Hepatic stellate cell (primary cell): ENCODE measurements around the gene TRAF3.
"Not testable (repeated sequence)": the region's sequence is repeated elsewhere in the genome, so short reads cannot be mapped to it uniquely, and the experiment has no call there.

Source experiments
- DNase-seq: peaks from one replicate; pipeline ENCODE4 v3.0.0; 2011; ENCODE audit warnings: low spot score

The TRAF3 gene

GRCh38 chr14:102866982-102867761 is 89.9 kb downstream of the TRAF3 start:
- no peak for DNase-seq

DNA sequence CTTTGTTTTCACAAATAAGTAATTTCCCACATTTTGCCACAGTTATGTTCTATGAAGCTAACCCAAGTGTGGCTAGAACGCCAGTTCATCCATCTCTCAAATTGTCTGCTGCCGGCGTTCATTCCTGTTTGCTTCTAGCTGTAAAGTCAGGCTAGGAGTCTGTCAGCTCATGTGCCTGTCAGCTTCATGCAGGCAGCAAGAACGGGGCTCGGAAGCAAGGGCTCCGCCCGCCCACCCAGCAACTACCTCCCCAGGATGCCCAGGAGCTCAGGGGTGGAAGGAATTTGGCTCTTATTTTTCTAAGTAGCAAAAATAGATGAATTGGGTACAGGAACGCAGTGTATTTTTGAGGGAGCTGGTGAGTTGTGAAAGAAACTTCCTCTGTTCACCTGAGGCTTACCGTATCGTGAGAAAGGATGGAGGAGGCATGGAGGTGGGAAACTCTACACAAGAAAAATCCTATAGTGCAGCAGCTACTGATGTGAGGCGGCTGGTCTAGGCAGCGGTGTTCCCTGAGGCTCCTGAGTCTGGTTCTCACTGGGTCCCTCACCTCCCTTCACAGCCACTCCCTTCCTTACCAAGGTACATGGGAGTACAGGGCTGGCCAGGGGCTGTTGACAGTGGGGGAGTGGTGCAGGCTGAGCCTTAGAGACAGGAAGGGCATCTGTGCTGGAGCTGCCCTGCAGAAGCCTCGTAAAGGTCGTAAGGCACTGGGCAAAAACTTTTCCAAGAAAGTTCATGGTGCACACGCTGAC is 90.8 kb downstream of the TRAF3 start:
- DNase-seq: no peak

- DNase-seq: no peak
Measured at GRCh38 chr14:102868956-102869547, 91.8 kb downstream of the TRAF3 start.

GRCh38 chr14:102870246-102870645 is 93.0 kb downstream of the TRAF3 start:
- DNase-seq: no peak

DNA sequence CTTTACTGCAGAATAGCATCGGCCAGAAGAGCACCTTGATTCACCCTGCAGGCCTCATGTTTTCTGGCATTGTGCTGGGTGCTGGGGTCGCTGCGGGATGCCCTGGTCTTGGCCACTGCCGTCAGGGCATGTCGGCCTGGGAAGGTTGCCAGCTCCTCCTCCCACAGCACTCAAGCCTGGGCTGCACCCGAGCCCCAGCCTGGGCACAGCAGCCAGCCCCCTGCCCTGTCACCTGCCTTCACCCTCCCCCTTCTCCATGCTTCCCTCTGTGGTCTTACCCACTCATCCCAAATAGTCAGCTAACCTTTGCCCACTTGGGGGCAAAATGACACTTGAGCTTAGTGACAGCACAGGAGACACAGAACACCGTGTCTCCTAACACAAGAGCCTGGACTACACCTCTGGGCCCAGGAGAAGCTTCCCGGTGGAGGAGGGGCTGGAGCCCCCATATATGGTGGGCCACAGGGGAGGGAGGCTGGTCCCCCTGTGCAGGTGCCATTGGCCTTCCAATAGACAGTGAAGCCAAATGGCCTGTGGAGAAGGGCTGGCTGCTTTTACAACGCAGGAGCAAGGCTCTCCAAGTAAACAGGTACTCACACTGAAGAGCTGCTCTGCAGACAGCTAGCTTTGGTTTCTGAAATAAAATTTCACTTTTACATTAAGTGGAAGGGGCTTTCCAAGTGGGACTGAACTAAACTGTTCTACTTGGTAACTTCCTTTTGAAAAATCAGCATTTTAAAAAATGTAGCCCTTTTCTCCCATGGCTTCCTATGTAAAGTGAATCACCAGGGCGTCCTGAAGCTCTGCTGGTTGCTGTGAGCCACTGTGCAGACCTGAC is 94.0 kb downstream of the TRAF3 start:
- no peak for DNase-seq

GRCh38 chr14:102872020-102872419 is 94.8 kb downstream of the TRAF3 start:
- DNase-seq: no peak

GRCh38 chr14:102873131-102873530 is 95.9 kb downstream of the TRAF3 start:
- no peak for DNase-seq

DNA sequence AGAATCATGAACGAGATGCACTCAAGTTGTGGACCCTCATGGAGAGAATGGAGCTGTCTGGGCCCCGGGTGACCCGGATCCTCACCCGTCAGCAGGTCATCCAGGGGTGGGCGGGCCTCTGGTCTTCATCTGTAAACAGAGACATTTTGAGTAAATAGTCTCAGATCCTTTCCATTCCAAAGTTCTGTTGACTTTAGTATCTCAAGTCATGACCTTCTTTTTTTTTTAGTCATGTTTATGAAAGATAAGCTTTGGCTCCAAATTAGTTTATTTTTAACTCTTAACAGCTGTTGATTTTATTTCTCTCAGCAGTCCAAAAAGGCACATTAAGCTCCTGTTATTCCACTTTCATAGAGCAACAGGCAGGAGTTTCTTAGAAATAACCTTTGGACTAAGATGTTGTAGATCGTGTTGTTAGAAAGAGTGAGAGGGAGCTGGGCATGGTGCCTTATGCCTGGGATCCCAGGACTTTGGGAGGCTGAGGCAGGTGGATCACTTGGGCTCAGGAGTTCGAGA is 96.4 kb downstream of the TRAF3 start:
- DNase-seq: no peak

DNA sequence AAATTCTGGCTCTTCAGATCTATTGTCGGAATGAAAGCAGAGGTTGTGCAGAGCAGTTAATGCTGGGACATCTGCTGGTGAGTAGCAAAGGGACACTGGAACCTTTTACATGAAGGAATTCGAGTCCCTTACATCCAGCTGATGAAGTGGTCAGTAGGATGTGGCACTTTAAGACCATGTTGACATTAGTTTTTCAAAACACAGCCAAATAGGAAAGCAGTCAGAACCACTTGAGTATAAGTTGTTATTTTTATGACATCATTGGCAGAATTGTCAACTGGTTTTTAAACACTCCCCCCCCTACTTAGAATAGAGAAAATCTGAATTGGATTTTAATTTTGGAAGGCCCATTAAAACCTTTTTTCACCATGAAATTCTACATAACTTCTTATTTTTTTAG is 98.4 kb downstream of the TRAF3 start:
- peak; percentile 27 for DNase-seq

GRCh38 chr14:102877511-102877910 is 100.3 kb downstream of the TRAF3 start:
- not testable (repeated sequence) for DNase-seq

DNA sequence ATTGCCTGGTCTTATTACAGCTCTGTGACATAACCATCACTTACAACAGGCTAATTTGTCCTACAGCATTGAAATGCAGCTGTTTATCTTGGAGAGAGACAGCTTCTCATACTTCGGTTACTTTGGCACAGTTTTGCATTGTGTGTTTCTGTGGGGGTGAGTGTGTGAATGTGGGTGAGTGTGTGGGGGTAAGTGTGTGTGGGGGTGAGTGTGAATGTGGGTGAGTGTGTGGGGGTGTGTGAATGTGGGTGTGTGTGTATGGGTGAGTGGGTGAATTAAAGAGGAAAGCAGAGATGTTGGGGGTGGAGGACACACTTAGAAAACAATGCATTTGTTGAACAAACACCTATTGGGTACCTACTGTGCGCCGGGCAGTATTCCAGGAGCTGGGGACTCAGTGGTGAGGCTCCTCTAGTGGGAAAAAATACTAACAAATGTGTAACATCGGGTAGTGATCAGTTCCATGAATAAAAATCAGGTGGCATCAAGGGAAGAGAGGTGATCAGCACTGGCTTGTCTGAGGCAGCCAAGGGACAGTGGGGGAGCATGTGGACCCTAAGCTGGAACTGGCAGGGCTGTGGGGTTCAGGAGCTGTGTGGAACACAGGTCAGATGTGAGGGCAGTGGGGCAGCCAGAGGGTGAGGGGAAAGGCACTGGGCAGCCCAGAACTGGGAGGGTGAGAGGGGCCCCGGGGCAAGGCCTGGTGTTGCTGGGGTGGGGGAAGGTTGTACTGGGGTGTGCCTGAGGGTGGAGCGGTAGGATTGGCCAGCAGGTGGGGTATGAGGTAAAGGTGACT is 101.1 kb downstream of the TRAF3 start:
- no peak for DNase-seq

DNA sequence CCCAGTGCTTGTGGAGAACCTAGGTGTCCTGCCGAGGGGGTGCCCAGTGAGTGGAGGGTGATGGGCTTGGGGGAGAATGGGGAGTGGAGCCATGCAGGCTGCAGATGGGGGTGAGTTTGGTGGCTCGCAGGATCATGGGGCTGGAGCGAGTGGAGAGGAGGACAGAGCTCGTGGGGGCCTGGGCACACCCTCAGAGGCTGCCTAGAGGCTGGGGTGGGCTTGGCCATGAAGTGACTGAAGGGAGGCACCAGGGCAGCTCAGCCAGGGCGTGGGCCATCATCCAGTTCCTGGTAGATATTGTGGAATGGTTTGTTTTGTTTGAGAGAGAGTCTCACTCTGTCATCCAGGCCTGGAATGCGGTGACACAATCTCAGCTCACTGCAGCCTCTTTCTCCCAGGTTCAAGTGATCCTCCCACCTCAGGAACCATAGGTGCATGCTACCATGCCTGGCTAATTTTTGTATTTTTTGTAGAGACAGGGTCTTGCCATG is 101.8 kb downstream of the TRAF3 start:
- DNase-seq: peak; percentile 42

GRCh38 chr14:102882226-102882906 is 105.1 kb downstream of the TRAF3 start:
- no peak for DNase-seq

DNA sequence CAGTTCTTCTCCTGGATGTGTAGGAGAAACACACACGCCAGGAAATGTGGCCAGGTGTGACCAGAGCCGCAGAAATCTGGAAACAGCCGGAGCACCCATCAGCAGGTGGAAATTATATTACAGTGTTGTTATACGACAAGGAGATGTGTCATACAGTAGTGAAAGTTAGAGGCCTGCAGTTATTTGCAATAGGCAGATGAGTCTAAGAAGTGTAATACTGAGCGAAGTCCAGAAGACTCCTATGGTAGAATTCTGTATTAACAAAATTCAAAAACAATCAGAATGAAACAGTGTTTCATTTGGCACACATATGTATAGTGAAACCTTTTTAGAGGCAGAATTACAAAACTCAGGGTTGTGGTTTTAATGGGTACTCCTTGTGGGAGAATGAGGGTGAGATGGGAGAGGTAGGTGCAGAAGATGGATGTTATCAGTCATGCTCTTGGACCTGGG is 105.9 kb downstream of the TRAF3 start:
- DNase-seq: no peak

DNA sequence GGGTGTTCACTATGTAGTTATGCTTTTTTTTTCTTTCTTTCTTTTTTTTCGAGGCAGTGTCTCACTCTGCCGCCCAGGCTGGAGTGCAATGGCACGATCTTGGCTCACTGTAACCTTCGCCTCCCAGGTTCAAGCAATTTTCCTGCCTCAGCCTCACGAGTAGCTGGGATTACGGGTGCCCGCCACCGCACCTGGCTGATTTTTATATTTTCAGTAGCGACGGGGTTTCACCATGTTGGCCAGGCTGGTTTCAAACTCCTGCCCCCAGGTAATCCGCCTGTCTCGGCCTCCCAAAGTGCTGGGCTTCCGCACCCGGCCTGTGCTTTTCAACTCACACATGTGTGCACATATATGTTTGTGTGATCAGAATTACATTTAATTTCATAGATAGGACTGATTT is 106.3 kb downstream of the TRAF3 start:
- no peak for DNase-seq

DNA sequence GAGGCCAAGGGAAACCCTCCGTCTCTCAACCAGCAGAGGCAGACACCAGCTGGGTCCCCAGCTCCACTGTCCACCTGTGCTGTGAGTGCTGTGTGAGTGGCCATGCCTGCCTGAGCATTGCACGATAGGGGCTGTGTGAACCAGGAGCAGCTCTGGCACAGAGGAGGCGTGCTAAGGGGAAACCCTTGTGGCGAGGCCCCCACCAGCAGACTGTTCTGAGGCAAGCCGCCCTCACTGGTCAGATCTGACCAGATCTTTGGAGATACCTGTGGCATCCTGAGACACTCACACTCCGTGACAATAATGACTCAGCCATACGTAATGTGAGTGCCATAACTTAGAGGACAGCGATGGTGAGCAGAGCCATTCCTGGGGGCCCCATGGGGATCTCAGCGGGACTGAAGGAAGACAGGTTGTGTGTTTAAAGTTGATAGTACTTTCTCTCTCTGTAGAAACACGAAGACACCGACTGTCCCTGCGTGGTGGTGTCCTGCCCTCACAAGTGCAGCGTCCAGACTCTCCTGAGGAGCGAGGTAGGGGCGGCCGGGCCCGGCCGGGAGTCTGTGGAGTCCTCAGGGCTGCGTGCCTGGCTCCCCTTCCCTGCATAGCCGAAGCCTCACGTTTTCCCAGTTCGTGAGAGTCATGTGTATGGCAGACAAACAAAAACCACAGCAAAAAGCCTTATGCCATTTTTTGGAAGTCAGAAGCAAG is 108.6 kb downstream of the TRAF3 start:
- no peak for DNase-seq

GRCh38 chr14:102888748-102889147 is 111.5 kb downstream of the TRAF3 start:
- DNase-seq: no peak

DNA sequence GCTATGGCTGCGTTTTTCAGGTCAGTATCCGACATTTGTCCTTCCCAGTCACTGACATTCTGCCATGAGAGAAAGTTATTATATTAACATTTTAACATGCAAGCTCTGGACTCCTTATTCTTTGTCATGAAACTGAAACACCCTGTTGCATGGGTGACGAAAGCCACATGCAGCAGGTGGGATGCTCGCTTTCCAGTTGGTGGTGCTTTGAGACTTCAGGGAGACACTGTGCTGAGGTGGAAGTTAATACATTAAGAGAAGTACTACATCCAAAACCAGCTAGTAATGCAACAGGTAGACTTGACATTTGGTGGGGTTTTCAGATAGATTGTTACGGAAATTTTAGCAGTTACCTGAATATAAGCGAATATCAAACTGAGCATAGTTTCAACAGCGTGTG is 112.4 kb downstream of the TRAF3 start:
- DNase-seq: no peak

DNA sequence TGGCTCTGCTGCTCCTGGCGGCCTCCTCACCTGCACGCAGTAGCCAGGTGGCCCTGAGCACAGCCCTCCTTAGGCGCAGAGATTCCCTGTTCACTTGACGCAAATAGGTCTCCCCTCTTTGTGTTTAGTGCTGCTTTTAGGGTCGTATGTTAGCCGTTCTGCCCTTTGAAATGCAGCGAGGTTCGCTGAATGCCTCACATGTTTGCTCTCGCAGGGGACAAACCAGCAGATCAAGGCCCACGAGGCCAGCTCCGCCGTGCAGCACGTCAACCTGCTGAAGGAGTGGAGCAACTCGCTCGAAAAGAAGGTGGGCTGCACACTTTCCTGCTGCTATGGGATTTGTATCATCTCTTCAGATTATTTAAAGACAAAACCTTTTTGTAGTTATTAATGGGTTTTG is 113.9 kb downstream of the TRAF3 start:
- DNase-seq: no peak

DNA sequence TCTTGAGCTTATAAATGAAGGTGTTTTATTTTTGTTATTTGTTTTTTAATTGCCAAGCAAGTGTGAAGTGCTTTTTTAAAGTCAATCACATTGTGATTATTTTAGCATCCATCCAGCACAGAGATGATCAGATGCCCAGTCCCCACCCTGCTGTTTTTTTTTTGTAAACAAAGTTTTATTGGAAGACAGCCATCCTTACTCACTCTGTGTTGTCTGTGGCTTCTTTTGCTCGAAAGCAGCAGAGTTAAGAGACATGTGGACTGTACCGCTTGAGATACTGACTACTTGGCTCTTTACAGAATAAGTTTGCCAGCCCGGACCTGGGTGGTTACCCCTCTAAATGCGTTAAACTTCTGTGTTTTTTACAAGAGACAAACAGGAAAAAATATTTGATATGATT is 114.3 kb downstream of the TRAF3 start:
- no peak for DNase-seq
